CD4-positive, alpha-beta T cell treated with Interferon gamma for 1 hour (primary cell): ENCODE measurements around the gene RRM1.
"Not testable (repeated sequence)": the region's sequence is repeated elsewhere in the genome, so short reads cannot be mapped to it uniquely, and the experiment has no call there.

Experiments
- DNase-seq: peaks from one replicate; pipeline ENCODE4 v3.0.0-alpha.2; 2020

Gene RRM1

DNA sequence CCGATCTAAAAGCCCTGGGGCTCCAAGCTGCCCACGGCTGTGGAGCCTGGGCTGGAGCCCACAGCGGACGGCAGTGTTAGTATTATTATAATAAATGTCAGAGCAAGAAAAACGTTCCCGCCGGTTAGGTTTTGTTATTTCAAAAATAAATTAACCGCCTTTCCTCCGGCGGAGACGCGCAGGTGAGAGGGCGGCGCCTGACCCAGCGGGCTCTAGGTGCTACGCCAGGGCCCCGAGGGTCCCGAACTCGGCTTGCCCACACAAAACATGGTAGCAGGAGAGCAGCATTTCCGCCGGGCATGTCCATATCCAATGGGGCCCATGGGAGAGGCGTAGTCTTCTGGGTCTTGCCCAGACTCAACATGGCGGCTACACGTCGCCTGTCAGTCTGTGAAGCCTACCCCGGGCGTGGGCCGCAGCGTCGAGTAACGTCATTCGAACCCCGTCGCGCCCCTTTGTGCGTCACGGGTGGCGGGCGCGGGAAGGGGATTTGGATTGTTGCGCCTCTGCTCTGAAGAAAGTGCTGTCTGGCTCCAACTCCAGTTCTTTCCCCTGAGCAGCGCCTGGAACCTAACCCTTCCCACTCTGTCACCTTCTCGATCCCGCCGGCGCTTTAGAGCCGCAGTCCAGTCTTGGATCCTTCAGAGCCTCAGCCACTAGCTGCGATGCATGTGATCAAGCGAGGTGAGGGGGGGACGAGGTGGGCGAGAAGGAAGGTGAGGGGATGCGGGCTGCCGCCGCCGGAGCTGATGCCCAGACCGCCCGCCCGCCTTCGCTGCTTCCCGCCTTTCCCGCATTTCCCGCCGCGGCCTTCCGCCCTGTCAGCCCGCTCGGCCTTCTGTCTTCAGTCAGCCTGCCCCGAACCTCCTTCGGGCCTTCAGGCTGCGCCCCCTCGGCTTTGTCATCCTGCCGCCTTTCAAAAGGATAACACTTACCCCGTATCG lies at the start of gene RRM1:
TSS of gene RRM1 (plus strand) at position 452 of the 944 bp plus-strand sequence. CDS start at position 666, 214 bp downstream.
- peak; percentile 96 for DNase-seq

GRCh38 chr11:4044976-4045646 lies 49.5 kb upstream of the RRM1 start:
- no peak for DNase-seq

DNA sequence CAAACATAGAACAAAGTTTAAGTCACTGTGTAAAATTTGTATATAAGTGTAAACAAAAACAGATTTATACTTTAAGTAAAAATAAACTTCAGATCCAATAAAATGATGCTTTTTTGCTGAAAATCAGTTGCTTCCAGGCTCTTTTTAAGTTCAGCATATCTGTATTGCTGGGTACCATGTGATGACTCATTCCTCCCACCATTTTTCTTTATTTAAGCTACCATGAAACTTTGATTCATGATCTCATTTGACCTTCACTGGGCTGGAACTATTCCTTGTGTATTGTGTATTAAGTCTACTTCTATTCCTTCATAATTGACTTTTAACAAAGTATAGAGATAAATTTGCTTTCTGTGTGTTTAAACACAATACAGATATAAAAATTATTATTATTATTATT lies 46.3 kb upstream of the RRM1 start:
- DNase-seq: no peak

- DNase-seq: no peak
Measured at GRCh38 chr11:4049006-4049405, 45.6 kb upstream of the RRM1 start.

DNA sequence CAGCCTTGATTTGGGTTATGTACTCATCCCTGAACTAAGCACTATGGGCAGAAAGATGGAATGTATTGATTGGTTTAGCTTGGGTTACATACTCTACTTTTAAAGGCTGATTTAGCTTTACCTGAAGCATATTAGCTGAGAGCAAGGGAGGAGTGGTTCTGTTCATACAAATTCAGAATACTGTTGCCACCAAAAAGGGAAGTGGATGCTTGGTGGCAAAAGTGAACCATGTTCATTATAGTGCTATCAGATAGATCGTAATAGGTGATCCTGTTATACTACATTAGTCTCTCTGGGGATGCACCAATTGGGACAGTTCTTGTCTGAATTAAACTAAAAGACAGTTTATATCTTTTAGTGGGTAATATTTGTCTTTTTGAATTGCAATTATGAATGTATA lies 44.5 kb upstream of the RRM1 start:
- no peak for DNase-seq

DNA sequence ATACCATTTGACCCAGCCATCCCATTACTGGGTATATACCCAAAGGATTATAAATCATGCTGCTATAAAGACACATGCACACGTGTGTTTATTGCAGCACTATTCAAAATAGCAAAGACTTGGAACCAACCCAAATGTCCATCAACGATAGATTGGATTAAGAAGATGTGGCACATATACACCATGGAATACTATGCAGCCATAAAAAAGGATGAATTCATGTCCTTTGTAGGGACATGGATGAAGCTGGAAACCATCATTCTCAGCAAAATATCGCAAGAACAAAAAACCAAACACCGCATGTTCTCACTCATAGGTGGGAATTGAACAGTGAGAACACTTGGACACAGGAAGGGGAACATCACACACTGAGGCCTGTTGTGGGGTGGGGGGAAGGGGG lies 41.4 kb upstream of the RRM1 start:
- not testable (repeated sequence) for DNase-seq

- no peak for DNase-seq
Measured at GRCh38 chr11:4054643-4055042, 40.0 kb upstream of the RRM1 start.

- no peak for DNase-seq
Measured at GRCh38 chr11:4059424-4059823, 35.2 kb upstream of the RRM1 start.

DNA sequence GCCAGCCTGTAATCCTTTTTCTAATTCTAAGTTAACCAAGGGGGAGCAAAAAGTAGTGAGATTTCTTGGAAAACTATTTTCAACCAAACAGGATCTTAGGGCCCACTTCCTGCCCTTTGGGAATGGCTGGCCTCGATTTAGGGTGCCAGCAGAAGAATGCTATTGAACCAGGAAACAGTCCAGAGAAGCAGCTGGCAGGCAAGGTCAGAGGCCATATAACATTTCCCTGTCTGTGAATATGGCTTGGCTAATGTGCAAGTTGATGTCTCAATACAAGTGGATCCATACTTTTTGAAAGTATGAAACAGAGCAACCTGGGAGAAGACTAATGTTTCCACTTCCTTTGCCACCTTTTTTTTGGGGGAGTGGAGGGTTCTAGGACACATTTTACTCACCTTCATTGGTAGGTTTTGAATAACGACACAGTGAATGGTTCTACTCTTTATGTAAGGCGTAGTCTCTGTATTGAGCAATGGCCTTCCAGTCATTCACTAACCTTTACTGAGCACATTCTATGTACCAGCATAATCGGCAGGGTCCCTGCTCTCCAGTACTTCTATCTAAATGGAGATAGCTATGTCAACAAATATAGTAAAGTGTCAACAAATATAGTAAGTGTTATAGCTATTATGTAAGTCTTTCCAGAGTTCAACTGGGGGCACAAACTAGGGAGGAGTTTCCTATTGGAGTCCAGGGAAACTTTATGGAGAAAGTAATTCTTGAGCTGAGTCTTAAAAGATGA lies 34.2 kb upstream of the RRM1 start:
- DNase-seq: no peak

DNA sequence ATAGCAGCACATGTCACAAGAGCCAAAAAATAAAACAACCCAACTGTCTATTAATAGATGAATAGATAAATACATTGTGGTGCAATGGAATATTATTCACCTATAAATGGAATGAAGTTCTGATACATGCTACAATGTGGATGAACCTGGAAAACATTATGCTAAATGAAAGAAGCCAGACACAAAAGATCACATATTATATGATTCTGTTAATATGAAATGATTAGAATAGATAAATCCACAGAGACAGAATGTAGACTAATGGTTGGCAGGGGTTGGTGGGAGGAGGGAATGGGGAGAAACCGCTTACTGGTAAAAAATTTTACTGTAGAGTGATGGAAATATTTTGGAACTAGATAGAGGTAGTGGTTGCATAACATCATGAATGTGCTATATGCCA lies 32.9 kb upstream of the RRM1 start:
- no peak for DNase-seq

DNA sequence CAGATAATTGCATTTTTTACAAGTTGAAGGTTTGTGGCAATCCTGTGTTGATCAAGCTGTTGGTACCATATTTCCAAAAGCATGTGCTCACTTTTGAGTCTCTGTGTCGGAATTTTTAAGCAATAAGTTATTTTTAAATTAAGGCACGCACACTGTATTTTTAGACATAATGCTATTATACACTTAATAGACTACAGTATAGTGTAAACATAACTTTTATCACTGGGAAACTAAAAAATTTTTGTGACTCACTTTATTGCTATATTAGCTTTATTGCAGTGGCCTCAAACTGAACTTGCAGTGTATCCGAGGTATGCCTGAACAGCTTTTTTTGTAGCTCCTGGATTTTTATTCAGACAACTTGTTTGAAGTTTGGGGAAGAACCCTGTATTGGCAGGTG lies 31.3 kb upstream of the RRM1 start:
- DNase-seq: no peak

GRCh38 chr11:4064278-4064955 lies 30.2 kb upstream of the RRM1 start:
- DNase-seq: no peak

DNA sequence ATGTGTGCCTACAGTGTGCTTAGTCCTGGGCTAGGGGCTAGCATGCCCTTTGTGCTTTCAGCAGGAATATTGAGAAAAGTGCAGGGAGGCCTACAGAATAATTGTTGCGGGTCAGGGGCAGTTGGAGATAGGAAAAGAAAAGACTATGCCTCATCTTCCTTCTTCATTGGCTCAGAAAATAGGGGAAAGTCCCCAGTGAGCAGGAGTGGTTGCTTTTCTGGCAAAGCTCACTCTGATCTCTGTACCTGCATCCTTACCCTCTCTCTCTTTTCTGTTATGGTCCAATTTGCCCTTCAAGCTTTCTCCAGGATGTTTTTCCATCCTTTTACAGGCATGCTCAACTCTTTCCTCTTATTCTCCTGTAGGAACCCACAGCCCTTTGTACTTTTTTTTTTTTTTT lies 29.5 kb upstream of the RRM1 start:
- DNase-seq: no peak

GRCh38 chr11:4065601-4066377 lies 28.8 kb upstream of the RRM1 start:
- no peak for DNase-seq

DNA sequence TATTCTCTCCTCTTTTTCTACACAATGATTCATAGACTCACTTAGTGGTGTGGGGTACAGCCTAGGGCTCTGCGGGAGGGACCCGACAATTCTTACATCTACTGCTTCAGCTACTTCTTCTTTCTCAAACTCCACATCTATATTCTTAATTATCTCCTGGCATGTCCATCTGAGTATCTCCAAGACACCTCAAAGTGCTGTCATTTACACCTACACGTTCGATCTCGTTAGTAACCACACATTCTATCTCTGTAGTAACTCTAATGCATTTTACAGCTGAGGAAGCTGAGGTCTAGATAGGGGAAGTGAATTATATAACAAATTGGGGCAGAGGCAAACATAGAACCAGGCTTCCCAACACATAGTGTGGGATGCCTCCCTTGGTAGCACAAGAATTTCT lies 27.7 kb upstream of the RRM1 start:
- DNase-seq: no peak

DNA sequence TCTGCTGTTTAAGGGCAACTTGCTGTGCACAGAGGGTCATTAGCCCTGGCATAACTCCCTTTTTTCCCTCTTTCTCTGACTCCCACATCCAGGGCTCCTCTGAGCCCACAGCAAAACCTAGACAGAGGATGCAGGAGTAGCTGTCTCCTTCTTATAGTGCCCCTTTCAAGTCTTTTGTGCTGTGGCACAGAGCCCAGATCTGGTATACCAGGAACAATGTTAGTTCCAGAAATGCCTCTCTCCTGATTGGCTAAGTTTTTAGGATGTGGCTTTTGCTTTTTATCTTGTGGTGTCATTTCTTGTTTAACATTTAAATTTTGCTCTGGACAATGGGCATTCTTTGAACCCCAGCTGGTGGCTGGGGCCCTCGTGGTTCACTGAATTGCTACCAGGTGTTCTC lies 25.6 kb upstream of the RRM1 start:
- DNase-seq: no peak

DNA sequence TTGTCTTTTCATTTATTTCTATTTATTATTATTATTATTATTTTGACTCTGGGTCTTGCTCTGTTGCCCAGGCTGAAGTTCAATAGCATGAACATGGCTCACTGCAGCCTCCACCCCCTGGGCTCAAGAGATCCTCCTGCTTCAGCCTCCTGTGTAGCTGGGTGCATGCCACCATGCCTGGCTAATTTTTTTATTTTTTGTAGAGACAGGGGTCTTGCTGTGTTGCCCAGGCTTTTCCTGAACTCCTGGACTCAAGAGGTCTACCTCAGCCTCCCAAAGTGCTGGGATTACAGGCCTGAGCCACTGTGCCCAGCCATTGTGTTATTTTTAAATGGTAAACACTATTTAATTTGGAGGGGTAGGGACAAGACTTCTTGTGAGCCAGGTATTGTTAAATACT lies 23.3 kb upstream of the RRM1 start:
- no peak for DNase-seq

GRCh38 chr11:4071914-4072313 lies 22.7 kb upstream of the RRM1 start:
- DNase-seq: no peak

GRCh38 chr11:4072668-4073285 lies 21.8 kb upstream of the RRM1 start:
- peak; percentile 41 for DNase-seq

DNA sequence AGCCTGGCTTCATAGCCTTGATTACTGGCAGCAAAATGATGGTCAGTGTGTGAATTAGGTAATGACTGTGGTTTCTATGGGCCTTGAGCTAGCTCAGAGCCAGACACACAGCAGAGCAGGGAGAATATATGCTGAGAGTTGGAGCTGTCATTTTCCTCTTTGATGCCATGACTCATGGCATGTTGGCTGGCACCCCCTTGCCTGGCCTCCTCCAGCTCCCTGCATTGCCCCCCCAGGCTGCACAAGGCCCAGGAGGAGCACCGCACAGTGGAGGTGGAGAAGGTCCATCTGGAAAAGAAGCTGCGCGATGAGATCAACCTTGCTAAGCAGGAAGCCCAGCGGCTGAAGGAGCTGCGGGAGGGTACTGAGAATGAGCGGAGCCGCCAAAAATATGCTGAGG lies 20.3 kb upstream of the RRM1 start:
- no peak for DNase-seq

- no peak for DNase-seq
Measured at GRCh38 chr11:4076774-4077173, 17.8 kb upstream of the RRM1 start.

- DNase-seq: no peak
Measured at GRCh38 chr11:4083198-4083597, 11.4 kb upstream of the RRM1 start.
